Activated CD4-positive, alpha-beta T cell treated with anti-CD3 and anti-CD28 coated beads, Interleukin-2, Interleukin-6, amounts not matched to agents 100 ng/mL and 50 ng/mL, durations not matched to agents 16 hours and 8 hours (primary cell): ENCODE measurements around the gene BRCA2.
A peak's percentile ranks its signal among the peaks of the same experiment; 100 is the strongest.

ENCODE experiments used
- DNase-seq: peaks from one replicate; pipeline ENCODE4 v3.0.0-alpha.2; 2020

BRCA2 gene

DNA sequence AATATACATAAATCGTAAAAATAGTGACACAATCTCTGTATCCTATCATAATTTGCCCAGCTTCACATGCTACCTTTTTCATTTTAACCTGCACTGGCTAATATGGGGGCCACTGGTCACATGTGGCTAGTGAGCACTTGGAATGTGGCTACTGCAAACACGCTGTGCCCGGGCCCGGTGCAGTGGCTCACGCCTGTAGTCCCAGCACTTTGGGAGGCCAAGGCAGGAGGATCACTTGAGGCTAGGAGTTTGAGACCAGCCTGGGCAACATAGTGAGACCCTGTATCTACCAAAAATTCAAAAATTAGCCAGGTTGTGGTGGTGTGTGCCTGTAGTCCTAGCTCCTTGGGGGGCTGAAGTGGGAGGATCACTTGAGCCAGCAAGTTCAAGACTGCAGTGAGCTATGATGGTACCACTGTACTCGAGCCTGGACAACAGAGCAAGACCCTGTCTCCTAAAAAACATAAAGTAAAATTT lies 114.2 kb downstream of the BRCA2 start:
- no peak for DNase-seq

GRCh38 chr13:32430018-32430747 lies 114.9 kb downstream of the BRCA2 start:
- DNase-seq = no peak

DNA sequence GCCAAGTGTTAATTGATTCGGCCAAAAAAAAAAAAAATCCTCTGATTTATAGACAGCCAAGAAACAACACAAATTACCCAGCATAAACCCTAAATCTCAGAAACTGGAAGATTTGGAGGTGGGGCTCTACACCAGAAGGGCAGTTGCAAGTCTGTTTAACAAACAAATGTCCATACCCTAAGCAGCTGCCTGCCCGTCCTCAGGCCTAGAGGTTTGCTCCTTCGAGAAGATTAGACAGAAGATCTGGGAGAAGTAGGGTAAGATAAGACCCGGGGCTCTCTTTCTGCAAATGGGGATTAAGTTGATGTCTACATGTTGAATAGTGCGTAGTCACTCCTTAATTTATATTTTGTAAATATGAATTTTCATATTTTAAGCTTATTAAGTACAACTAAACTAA lies 116.1 kb downstream of the BRCA2 start:
- no peak for DNase-seq

GRCh38 chr13:32432856-32433255 lies 117.5 kb downstream of the BRCA2 start:
- no peak for DNase-seq

GRCh38 chr13:32438871-32439270 lies 123.6 kb downstream of the BRCA2 start:
- no peak for DNase-seq

- DNase-seq = peak; percentile 30
These were observed 127.8 kb downstream of the BRCA2 start for GRCh38 chr13:32443111-32443510.

DNA sequence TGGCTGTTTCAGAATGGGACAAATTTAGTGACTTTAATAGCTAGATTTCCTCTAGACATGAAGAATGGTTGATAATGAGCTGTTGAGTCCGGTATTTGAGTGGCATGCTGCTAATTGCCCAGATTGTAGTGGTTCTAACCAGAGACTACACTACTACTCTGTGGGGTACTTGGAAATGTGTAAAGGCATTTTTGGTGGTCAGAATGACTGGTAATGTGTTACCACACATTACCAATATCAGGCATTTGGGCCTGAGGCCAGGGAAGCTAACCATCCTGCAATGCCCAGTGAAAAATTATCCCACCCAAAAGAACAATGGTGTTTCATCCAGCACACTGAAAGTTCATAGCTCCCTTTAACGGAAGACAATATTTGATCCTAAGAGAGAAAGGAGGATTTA lies 130.2 kb downstream of the BRCA2 start:
- DNase-seq = no peak

- DNase-seq = no peak
These were observed 130.9 kb downstream of the BRCA2 start for GRCh38 chr13:32446220-32446619.

DNA sequence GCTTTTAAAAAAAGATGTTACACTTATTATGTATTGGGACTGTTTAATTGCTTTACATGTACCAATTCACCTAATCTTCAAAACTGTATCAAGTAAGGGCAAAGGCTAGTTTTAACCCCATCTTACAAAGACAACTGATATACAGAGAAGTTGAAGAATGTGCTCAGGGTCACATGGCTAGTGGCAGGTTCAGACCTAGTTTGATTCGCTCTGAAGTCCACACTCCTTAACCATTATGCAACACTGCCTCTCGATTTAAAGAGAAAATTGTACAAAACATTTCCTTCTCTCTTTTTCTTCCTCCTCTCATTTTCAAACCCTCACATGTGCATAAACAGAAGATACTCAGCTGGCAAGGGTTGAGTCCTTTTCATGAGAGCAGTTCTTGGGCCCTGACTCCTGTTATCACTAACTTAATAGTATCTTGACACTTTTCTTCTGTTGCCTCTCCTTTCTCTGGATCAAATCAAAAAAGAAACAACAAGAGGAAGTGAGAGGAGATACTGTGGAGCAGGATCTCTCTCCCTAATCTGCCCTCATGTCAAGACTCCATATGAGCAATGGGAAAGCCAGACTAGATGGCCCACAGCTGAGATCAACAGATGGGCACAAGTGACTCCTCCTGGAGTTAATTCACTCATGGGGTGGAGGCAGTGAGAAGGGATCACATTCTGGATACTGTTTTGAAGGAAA lies 131.6 kb downstream of the BRCA2 start:
- no peak for DNase-seq

GRCh38 chr13:32447894-32448623 lies 132.8 kb downstream of the BRCA2 start:
- DNase-seq = peak; percentile 30

- no peak for DNase-seq
These were observed 133.7 kb downstream of the BRCA2 start for GRCh38 chr13:32448972-32449371.
